ENCODE measurements around the gene UCN3. TPM values are rescaled to one million over a fixed set of nuclear protein-coding genes. Genes with fewer than 3 reads are reported as not detected.

The UCN3 gene
- total and polyA plus RNA-seq, 2 of the 4 experiments (the other 2 are of a cell fraction), result not detected

DNA sequence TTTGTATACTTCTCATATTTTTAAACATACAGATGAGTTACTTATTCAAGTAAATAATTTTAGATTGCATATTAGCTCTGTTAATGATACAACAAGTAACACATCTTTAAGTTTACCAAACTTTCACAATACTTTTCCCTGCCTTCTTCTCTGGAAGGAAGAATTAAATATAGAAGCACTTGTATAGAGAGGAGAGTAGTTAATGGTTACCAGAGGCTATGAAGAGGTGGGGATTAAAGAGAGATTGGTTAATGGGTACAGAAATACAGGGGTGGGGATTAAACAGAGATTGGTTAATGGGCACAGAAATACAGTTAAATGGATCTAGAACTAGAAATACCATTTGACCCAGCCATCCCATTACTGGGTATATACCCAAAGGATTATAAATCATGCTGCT lies 20.0 kb upstream of the UCN3 start:
- ATAC-seq (ENCODE audit: low read depth) (no peak), DNase-seq (no peak)
- no peaks in the 10 kb centered on the region for H3K79me1 ChIP-seq (ENCODE audit: low read depth in 1 of 2, low read length in 2 of 2)
- no peaks in the 10 kb centered on the region for H3K9me3 ChIP-seq (ENCODE audit: control insufficient read depth, insufficient read depth, low read length)
- no peaks in the 10 kb centered on the region for H3K9me1 ChIP-seq (ENCODE audit: insufficient read depth, low read length)
- no TSS peak for BruUV-seq (replicated peaks)
- H3K18ac ChIP-seq (ENCODE audit: low read depth, low read length), result no peak overlapping the region
- no peak overlapping the region for H3K14ac ChIP-seq (replicated peaks; ENCODE audit: low read depth, low read length)
- no peaks in the 10 kb centered on the region; the same call in 1 of the 2 replicates for H3K27me3 ChIP-seq (ENCODE audit: control insufficient read depth, insufficient read depth, low read length)
- in situ Hi-C loops (cut with MboI; ENCODE audit: low sequenced_read_pairs), result no loop called here
- H2BK5ac ChIP-seq (ENCODE audit: low read depth, low read length, poor library complexity, severe bottlenecking), result no peak overlapping the region
- H3K4me2 ChIP-seq (ENCODE audit: low read depth, low read length), result no peak overlapping the region
- H4K8ac ChIP-seq (ENCODE audit: low read depth in 2 of 2, low read length in 2 of 2), result no peak overlapping the region
- H3K56ac ChIP-seq (ENCODE audit: extremely low read depth, insufficient read depth, low read length), result no peak overlapping the region
- no peak overlapping the region for H2AK9ac ChIP-seq (replicated peaks; ENCODE audit: low read depth, low read length, poor library complexity)
- H3K9ac ChIP-seq (ENCODE audit: low read depth, low read length), result no peak overlapping the region
- no peak overlapping the region for H3K23ac ChIP-seq (ENCODE audit: low read depth, low read length)
- no peak overlapping the region for H2AK5ac ChIP-seq (ENCODE audit: low read depth, low read length)
- H2BK120ac ChIP-seq (ENCODE audit: low read depth, low read length), result no peak overlapping the region
- dilution Hi-C loops (cut with HindIII; ENCODE audit: low sequenced_read_pairs, unreplicated experiment), result no loop called here
- no peak overlapping the region for H3K27ac ChIP-seq (ENCODE audit: insufficient read depth, low read length)
- no peak overlapping the region for H4K5ac ChIP-seq (ENCODE audit: low read depth, low read length)
- H4K20me1 ChIP-seq (ENCODE audit: insufficient read depth, low read length), result no peaks in the 10 kb centered on the region
- H3K4ac ChIP-seq (ENCODE audit: low read depth, low read length), result no peak overlapping the region
- ChIA-PET POLR2A (ENCODE audit: unreplicated experiment) (no interaction called here), CTCF (no interaction called here)
- no peak overlapping the region for H2BK20ac ChIP-seq (ENCODE audit: low read depth, low read length)
- H2AFZ ChIP-seq (replicated peaks; ENCODE audit: low read length, poor library complexity), result no peak overlapping the region
- no peak overlapping the region for H2BK15ac ChIP-seq (ENCODE audit: low read depth, low read length)
- intact Hi-C loops (cut with micrococcal nuclease), result no loop called here
- no peaks in the 10 kb centered on the region for H3K4me1 ChIP-seq (ENCODE audit: control insufficient read depth, insufficient read depth, low read length)
- no peak for TF ChIP-seq MAFK (IDR thresholded peaks at IDR 0.05; ENCODE audit: low read depth, low read length)
- no peak for TF ChIP-seq RFX5 (IDR thresholded peaks at IDR 0.05; ENCODE audit: low read depth, low read length)
- no peak for TF ChIP-seq RAD21 (IDR thresholded peaks at IDR 0.05; ENCODE audit: low read length)
- no peak for TF ChIP-seq BHLHE40 (IDR thresholded peaks at IDR 0.05; ENCODE audit: low read depth, low read length)
- no peak for TF ChIP-seq SMC3 (IDR thresholded peaks at IDR 0.05; ENCODE audit: low read depth, low read length)
- TF ChIP-seq MXI1 (IDR thresholded peaks at IDR 0.05; ENCODE audit: borderline replicate concordance, low read depth, low read length), result no peak
- TF ChIP-seq NFE2L2 (IDR thresholded peaks at IDR 0.05; ENCODE audit: low read depth, low read length), result no peak
- no peak for TF ChIP-seq POLR2A (IDR thresholded peaks at IDR 0.05; ENCODE audit: low read depth, low read length)
- no peak for TF ChIP-seq CHD1 (IDR thresholded peaks at IDR 0.05; ENCODE audit: low read depth, low read length)
- TF ChIP-seq CEBPB (IDR thresholded peaks at IDR 0.05; ENCODE audit: low read depth, low read length), result no peak
- TF ChIP-seq, protein P1, sequence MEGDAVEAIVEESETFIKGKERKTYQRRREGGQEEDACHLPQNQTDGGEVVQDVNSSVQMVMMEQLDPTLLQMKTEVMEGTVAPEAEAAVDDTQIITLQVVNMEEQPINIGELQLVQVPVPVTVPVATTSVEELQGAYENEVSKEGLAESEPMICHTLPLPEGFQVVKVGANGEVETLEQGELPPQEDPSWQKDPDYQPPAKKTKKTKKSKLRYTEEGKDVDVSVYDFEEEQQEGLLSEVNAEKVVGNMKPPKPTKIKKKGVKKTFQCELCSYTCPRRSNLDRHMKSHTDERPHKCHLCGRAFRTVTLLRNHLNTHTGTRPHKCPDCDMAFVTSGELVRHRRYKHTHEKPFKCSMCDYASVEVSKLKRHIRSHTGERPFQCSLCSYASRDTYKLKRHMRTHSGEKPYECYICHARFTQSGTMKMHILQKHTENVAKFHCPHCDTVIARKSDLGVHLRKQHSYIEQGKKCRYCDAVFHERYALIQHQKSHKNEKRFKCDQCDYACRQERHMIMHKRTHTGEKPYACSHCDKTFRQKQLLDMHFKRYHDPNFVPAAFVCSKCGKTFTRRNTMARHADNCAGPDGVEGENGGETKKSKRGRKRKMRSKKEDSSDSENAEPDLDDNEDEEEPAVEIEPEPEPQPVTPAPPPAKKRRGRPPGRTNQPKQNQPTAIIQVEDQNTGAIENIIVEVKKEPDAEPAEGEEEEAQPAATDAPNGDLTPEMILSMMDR (conservative IDR thresholded peaks at IDR 0.05; ENCODE audit: low read depth, low read length), result no peak
- TF ChIP-seq, protein P2, sequence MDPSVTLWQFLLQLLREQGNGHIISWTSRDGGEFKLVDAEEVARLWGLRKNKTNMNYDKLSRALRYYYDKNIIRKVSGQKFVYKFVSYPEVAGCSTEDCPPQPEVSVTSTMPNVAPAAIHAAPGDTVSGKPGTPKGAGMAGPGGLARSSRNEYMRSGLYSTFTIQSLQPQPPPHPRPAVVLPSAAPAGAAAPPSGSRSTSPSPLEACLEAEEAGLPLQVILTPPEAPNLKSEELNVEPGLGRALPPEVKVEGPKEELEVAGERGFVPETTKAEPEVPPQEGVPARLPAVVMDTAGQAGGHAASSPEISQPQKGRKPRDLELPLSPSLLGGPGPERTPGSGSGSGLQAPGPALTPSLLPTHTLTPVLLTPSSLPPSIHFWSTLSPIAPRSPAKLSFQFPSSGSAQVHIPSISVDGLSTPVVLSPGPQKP (IDR thresholded peaks at IDR 0.05; ENCODE audit: borderline replicate concordance, low read depth, low read length), result no peak
- TF ChIP-seq FOS (IDR thresholded peaks at IDR 0.05; ENCODE audit: low read depth, low read length), result no peak
- no peak for TF ChIP-seq RCOR1 (IDR thresholded peaks at IDR 0.05; ENCODE audit: insufficient replicate concordance, low read length)
- TF ChIP-seq MAZ (IDR thresholded peaks at IDR 0.05; ENCODE audit: borderline replicate concordance, low read depth, low read length), result no peak
- no peak overlapping the region for H3K4me3 ChIP-seq (ENCODE audit: insufficient read depth, low read depth, low read length)
- H4K91ac ChIP-seq (ENCODE audit: insufficient read depth, low read depth, low read length), result no peak overlapping the region
- H3K36me3 ChIP-seq (ENCODE audit: control insufficient read depth, insufficient read depth, low read length), result no peaks in the 10 kb centered on the region
